Adrenal gland (tissue), 12 donors: ENCODE results near the gene NOVA2. TPM values are rescaled to one million over a fixed set of nuclear protein-coding genes. Genes with fewer than 3 reads are reported as not detected.

ENCODE experiments used
- DNase-seq, 7 donors: peaks; one replicate each; pipeline ENCODE4 v3.0.0-alpha.2; 2019 to 2020
- H3K27ac ChIP-seq, 5 donors: fragments of 200-600 bp; sonication (generic) in 4 of 5; 1 replicate in 3 of 5; 2 replicates in 2 of 5; pipeline versions ENCODE4 v1.5.1 to v1.8.0; 2016 to 2020; ENCODE audit warnings: mild to moderate bottlenecking in 1 of 5
- H3K27me3 ChIP-seq: fragments of 200-600 bp; 2 replicates; pipeline ENCODE4 v1.8.0; 2021
- H3K36me3 ChIP-seq, 2 donors: fragments of 200-600 bp; replicated peaks in 1 of 2; 1 replicate in 1 of 2; 2 replicates in 1 of 2; pipeline versions ENCODE4 v1.5.1 to v1.8.0; 2018 to 2022
- H3K4me1 ChIP-seq, 2 donors: fragments of 200-600 bp; replicated peaks in 1 of 2; 1 replicate in 1 of 2; 2 replicates in 1 of 2; pipeline versions ENCODE4 v1.5.1 to v1.8.0; 2018 to 2021
- H3K4me3 ChIP-seq, 4 donors: fragments of 200-600 bp; sonication (generic) in 3 of 4; one replicate each; pipeline ENCODE4 v1.5.1; 2016 to 2018
- H3K9me3 ChIP-seq, 3 donors: fragments of 200-600 bp; sonication (generic) in 1 of 3; replicated peaks in 1 of 3; 1 replicate in 2 of 3; 2 replicates in 1 of 3; pipeline versions ENCODE4 v1.5.1 to v1.8.0; 2016 to 2021
- POLR2A ChIP-seq, 2 donors: fragments of 450-650 bp; IDR thresholded peaks; one replicate each; pipeline ENCODE4 v1.6.1; 2017; ENCODE audit warnings: antibody characterized with exemption in 2 of 2, mild to moderate bottlenecking in 2 of 2, moderate library complexity in 1 of 2
- WGBS, 4 donors: extraction: QIAGEN DNeasy Blood & Tissue Kit in 2 of 4; methylation state at CpG; one replicate each; pipeline versions ENCODE4 v1.1.5 to v1.1.7; 2013 to 2017; 5-methylcytosine and 5-hydroxymethylcytosine counted together
- intact Hi-C, 2 donors: fragments of 100-400 bp; cut with DNase I; formaldehyde crosslinking; loops; one replicate each; pipeline versions ENCODE4 v1.14.1 to v1.15.0; 2022 to 2023
- polyA plus RNA-seq, 3 donors: library from polyadenylated mRNA; stranded (reverse); fragments of 200-250 nt in 2 of 3; fragments of 350-450 nt in 1 of 3; fragmentation: Illumina TruSeq in 1 of 3; extraction: RNeasy Lipid Tissue Mini Kit (QIAGEN cat#74804) in 1 of 3; gene quantifications; one replicate each; pipeline ENCODE4 v1.2.3, GENCODE V29; 2013 to 2014
- total RNA-seq, 9 donors: library from RNA; depleted of rRNA in 4 of 9; stranded (reverse); fragments of >200 nt in 4 of 9; fragments of 120-200 nt in 1 of 9; fragmentation: NEBNext Ultra II Directional in 1 of 9; extraction: Animal tissue kit (Norgen Biotek cat#: 25700) in 1 of 9; gene quantifications; one replicate each; pipeline versions ENCODE4 v1.1.0 to v1.2.4, GENCODE V29; 2013 to 2023
- TF ChIP-seq, protein P1 (sequence below), 6 experiments: fragments of 450-650 bp in 4 of 6; fragments of 200-600 bp in 2 of 6; sonication (generic) in 1 of 6; IDR thresholded peaks; 1 replicate in 5 of 6; 2 replicates in 1 of 6; pipeline versions ENCODE4 v1.5.1 to v1.8.0; 2016 to 2021; ENCODE audit warnings: antibody characterized with exemption in 6 of 6, mild to moderate bottlenecking in 2 of 6, moderate library complexity in 1 of 6
- donor health status: healthy with polysubstance abuse.
- donor health status: Bipolar disorder and iron deficiency.
- donor health status: DM: yes; HTN: yes; CAD: no.
- donor health status: DM: no; HTN: no; CAD: no.
- donor health status: DM: no; HTN: no; CAD: no.
- donor health status: DM: yes; HTN: yes; CAD: no.

Gene NOVA2
- total and polyA plus RNA-seq, 12 donors: 0.54 to 10.8 (median 2.4) TPM

DNA sequence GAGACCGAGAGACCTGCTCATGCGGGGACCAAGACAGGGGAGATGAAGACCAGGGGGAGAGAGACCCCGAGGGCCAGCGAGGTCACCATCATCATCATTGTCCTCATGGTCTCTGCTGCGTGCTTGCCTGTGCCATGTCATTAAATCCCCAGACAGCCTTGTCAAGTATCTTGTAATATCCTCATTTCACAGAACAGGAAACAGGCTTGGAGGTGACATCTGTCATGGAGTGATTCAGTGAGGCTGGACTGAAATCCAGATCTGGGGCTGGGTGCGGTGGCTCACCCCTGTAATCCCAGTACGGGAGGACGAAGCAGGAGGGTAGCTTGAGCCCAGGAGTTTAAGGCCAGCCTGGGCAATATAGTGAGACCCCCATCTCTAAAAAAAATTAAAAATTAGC lies 53.2 kb downstream of the NOVA2 start:
- H3K9me3 ChIP-seq: no peaks in the 10 kb centered on the region
- no peak overlapping the region for H3K27ac ChIP-seq
- H3K36me3 ChIP-seq: no peaks in the 10 kb centered on the region
- no peaks in the 10 kb centered on the region for H3K4me1 ChIP-seq
- intact Hi-C loops: no loop called here
- DNase-seq: no peak
- no peaks in the 10 kb centered on the region for H3K27me3 ChIP-seq
- 62 to 76% (median 68%) methylated on average over 8 of the region's 8 CpGs for WGBS, 4 donors
- no peak overlapping the region for H3K4me3 ChIP-seq
- no peak for TF ChIP-seq POLR2A (IDR thresholded peaks at IDR 0.05)
- TF ChIP-seq, protein P1, sequence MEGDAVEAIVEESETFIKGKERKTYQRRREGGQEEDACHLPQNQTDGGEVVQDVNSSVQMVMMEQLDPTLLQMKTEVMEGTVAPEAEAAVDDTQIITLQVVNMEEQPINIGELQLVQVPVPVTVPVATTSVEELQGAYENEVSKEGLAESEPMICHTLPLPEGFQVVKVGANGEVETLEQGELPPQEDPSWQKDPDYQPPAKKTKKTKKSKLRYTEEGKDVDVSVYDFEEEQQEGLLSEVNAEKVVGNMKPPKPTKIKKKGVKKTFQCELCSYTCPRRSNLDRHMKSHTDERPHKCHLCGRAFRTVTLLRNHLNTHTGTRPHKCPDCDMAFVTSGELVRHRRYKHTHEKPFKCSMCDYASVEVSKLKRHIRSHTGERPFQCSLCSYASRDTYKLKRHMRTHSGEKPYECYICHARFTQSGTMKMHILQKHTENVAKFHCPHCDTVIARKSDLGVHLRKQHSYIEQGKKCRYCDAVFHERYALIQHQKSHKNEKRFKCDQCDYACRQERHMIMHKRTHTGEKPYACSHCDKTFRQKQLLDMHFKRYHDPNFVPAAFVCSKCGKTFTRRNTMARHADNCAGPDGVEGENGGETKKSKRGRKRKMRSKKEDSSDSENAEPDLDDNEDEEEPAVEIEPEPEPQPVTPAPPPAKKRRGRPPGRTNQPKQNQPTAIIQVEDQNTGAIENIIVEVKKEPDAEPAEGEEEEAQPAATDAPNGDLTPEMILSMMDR (IDR thresholded peaks at IDR 0.05): no peak

DNA sequence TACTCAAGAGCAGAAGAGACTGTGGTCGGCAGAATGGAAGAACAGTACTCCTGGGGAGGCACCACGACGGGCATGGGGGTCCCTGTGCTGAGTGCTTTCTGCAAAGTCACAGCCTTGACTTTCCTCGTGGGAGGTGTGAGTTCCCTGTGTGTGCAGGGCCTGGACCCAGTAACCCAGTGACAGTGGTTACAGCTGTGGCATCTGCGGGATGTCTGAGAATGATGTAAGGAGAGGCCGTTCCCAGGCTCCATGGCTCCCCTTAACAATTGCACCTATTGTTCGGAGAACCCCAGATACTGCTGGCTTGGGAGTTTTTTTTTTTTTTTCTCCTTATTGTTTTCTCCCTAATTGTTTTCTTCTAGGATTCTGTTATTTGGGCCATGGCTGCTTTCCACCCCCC lies 54.0 kb downstream of the NOVA2 start:
- WGBS, 4 donors: 50 to 63% (median 56%) methylated on average over 5 to 7 of the region's 7 CpGs
- H3K27me3 ChIP-seq: no peaks in the 10 kb centered on the region
- H3K36me3 ChIP-seq: no peaks in the 10 kb centered on the region
- no peaks in the 10 kb centered on the region for H3K4me1 ChIP-seq
- H3K4me3 ChIP-seq: no peak overlapping the region
- no peak overlapping the region for H3K27ac ChIP-seq
- intact Hi-C loops: no loop called here
- no peak for DNase-seq
- no peak for TF ChIP-seq POLR2A (IDR thresholded peaks at IDR 0.05)
- TF ChIP-seq, protein P1 (IDR thresholded peaks at IDR 0.05): no peak
- H3K9me3 ChIP-seq: no peaks in the 10 kb centered on the region

GRCh38 chr19:45918721-45919120 lies 54.9 kb downstream of the NOVA2 start:
- intact Hi-C loops: no loop called here
- Histone ChIP-seq H3K27me3 (no peaks in the 10 kb centered on the region), H3K4me3 (no peak overlapping the region), H3K27ac (no peak overlapping the region), H3K9me3 (no peaks in the 10 kb centered on the region), H3K36me3 (no peaks in the 10 kb centered on the region), H3K4me1 (no peaks in the 10 kb centered on the region)
- no peak for DNase-seq
- WGBS, 4 donors: 62 to 65% (median 64%) methylated on average over 4 of the region's 4 CpGs
- TF ChIP-seq, protein P1 (IDR thresholded peaks at IDR 0.05): no peak
- no peak for TF ChIP-seq POLR2A (IDR thresholded peaks at IDR 0.05)

- intact Hi-C loops: no loop called here
- 52 to 71% (median 62%) methylated on average over 4 of the region's 4 CpGs for WGBS, 4 donors
- Histone ChIP-seq H3K9me3 (no peaks in the 10 kb centered on the region), H3K27ac (no peak overlapping the region), H3K4me1 (no peaks in the 10 kb centered on the region), H3K36me3 (no peaks in the 10 kb centered on the region), H3K4me3 (no peak overlapping the region), H3K27me3 (no peaks in the 10 kb centered on the region)
- no peak for DNase-seq
- TF ChIP-seq POLR2A (IDR thresholded peaks at IDR 0.05): no peak
- TF ChIP-seq, protein P1 (IDR thresholded peaks at IDR 0.05): no peak
Measured at GRCh38 chr19:45917421-45918091, 56.1 kb downstream of the NOVA2 start.
